ENCODE data around the gene MB21D2. TPM values are rescaled to one million over a fixed set of nuclear protein-coding genes. Genes with fewer than 3 reads are reported as not detected.

The MB21D2 gene
- total and polyA plus RNA-seq, 2 experiments from 2014 or later, result 8.1 to 35.9 TPM

DNA sequence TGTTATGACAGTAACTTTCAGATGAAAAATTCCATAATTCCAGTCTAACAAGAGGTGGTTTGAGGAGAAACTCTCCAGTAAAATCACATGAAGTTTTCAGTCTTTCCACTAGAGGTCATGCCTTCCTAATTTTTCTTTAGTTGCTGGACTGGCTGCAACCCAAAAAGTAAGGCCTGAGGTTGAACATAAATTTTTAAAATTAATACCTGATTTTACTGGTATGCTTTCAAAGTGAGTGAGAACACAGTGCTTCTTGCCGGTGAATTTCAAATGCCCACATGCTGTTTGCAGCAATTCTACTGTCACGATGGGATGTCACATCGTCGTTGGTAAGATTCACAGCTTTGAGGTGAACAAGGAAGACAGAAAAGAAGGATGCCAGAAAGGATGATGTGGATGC is 101.3 kb downstream of the MB21D2 start:
- Histone ChIP-seq H3K4me1 (ENCODE audit: insufficient read depth) (peaks cover 33% of the 10 kb centered on the region), H3K79me2 (replicated peaks; ENCODE audit: insufficient read depth) (peaks cover 75% of the 10 kb centered on the region), H3F3A (replicated peaks; ENCODE audit: low read depth) (no peaks in the 10 kb centered on the region), H3K9me2 (ENCODE audit: insufficient read depth) (no peaks in the 10 kb centered on the region), H3K4me2 (no peak overlapping the region), H3K4me3 (no peak overlapping the region), H3K36me3 (ENCODE audit: insufficient read depth) (no peaks in the 10 kb centered on the region), H4K20me1 (replicated peaks; ENCODE audit: insufficient read depth) (peaks cover 7% of the 10 kb centered on the region; the same call in 1 of the 2 replicates), H2AFZ (no peak overlapping the region), H3K27ac (ENCODE audit: low read depth) (no peak overlapping the region), H3K27me3 (ENCODE audit: insufficient read depth) (no peaks in the 10 kb centered on the region)
- H3K4me3 Mint-ChIP-seq, result no peak overlapping the region
- no peak overlapping the region for H3K27ac Mint-ChIP-seq
- ATAC-seq (no peak; the same call in 2 of the 3 replicates), DNase-seq (ENCODE audit: low spot score) (peak; percentile 72)
- no peaks in the 10 kb centered on the region for H3K27me3 Mint-ChIP-seq (ENCODE audit: insufficient read depth, low read depth, poor library complexity)
- peaks cover 45% of the 10 kb centered on the region for H3K4me1 Mint-ChIP-seq
- TF ChIP-seq EZH2 (IDR thresholded peaks at IDR 0.05; ENCODE audit: low read depth, unreplicated experiment), result no peak
- no peak for TF ChIP-seq NANOG (IDR thresholded peaks at IDR 0.05; ENCODE audit: borderline replicate concordance)
- no peak for TF ChIP-seq CREB1 (CRISPR knock-in tag; IDR thresholded peaks at IDR 0.05; ENCODE audit: low read depth)
- TF ChIP-seq, protein P1, sequence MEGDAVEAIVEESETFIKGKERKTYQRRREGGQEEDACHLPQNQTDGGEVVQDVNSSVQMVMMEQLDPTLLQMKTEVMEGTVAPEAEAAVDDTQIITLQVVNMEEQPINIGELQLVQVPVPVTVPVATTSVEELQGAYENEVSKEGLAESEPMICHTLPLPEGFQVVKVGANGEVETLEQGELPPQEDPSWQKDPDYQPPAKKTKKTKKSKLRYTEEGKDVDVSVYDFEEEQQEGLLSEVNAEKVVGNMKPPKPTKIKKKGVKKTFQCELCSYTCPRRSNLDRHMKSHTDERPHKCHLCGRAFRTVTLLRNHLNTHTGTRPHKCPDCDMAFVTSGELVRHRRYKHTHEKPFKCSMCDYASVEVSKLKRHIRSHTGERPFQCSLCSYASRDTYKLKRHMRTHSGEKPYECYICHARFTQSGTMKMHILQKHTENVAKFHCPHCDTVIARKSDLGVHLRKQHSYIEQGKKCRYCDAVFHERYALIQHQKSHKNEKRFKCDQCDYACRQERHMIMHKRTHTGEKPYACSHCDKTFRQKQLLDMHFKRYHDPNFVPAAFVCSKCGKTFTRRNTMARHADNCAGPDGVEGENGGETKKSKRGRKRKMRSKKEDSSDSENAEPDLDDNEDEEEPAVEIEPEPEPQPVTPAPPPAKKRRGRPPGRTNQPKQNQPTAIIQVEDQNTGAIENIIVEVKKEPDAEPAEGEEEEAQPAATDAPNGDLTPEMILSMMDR (conservative IDR thresholded peaks at IDR 0.05; ENCODE audit: low read depth in 2 of 2), result peak; percentile 71 to 89
- H3K36me3 Mint-ChIP-seq (ENCODE audit: low read depth), result no peaks in the 10 kb centered on the region
- no peaks in the 10 kb centered on the region for H3K9me3 Mint-ChIP-seq

GRCh38 chr3:192812743-192813383 is 104.8 kb downstream of the MB21D2 start:
- H3K4me1 Mint-ChIP-seq, result peaks cover 13% of the 10 kb centered on the region
- peak; percentile 76 for DNase-seq (ENCODE audit: low spot score)

More at GRCh38 chr3:192812743-192813383, 104.8 kb downstream of the MB21D2 start:
- no peaks in the 10 kb centered on the region for H3K36me3 Mint-ChIP-seq (ENCODE audit: low read depth)
- Histone ChIP-seq H3K4me3 (no peak overlapping the region), H4K20me1 (replicated peaks; ENCODE audit: insufficient read depth) (no peaks in the 10 kb centered on the region; the same call in 1 of the 2 replicates), H3K27ac (ENCODE audit: low read depth) (no peak overlapping the region), H3K9me2 (ENCODE audit: insufficient read depth) (no peaks in the 10 kb centered on the region), H3K27me3 (ENCODE audit: insufficient read depth) (no peaks in the 10 kb centered on the region), H3F3A (replicated peaks; ENCODE audit: low read depth) (no peaks in the 10 kb centered on the region), H2AFZ (no peak overlapping the region), H3K4me2 (no peak overlapping the region), H3K36me3 (ENCODE audit: insufficient read depth) (no peaks in the 10 kb centered on the region), H3K79me2 (replicated peaks; ENCODE audit: insufficient read depth) (peaks cover 75% of the 10 kb centered on the region), H3K4me1 (ENCODE audit: insufficient read depth) (peaks cover 7% of the 10 kb centered on the region)
- no peaks in the 10 kb centered on the region for H3K9me3 Mint-ChIP-seq
- H3K4me3 Mint-ChIP-seq, result no peak overlapping the region
- TF ChIP-seq, protein P1 (conservative IDR thresholded peaks at IDR 0.05; ENCODE audit: low read depth in 2 of 2), result peak; percentile 68 to 84
- TF ChIP-seq, protein P2, sequence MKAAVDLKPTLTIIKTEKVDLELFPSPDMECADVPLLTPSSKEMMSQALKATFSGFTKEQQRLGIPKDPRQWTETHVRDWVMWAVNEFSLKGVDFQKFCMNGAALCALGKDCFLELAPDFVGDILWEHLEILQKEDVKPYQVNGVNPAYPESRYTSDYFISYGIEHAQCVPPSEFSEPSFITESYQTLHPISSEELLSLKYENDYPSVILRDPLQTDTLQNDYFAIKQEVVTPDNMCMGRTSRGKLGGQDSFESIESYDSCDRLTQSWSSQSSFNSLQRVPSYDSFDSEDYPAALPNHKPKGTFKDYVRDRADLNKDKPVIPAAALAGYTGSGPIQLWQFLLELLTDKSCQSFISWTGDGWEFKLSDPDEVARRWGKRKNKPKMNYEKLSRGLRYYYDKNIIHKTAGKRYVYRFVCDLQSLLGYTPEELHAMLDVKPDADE (IDR thresholded peaks at IDR 0.05), result no peak
- TF ChIP-seq ZNF114 (CRISPR knock-in tag; IDR thresholded peaks at IDR 0.05), result no peak
- ATAC-seq, result peak; percentile 61
- no peak overlapping the region for H3K27ac Mint-ChIP-seq
- peaks cover 1% of the 10 kb centered on the region for H3K27me3 Mint-ChIP-seq (ENCODE audit: insufficient read depth, low read depth, poor library complexity)

Measured in GM23338 (cell line).